ENCODE results near the gene ISLR. TPM values are rescaled to one million over a fixed set of nuclear protein-coding genes. Genes with fewer than 3 reads are reported as not detected.

Gene ISLR
- total and polyA plus RNA-seq, 9 donors: 82.4 to 314 (median 152) TPM

GRCh38 chr15:74203914-74204431 is 30.5 kb downstream of the ISLR start:
- peak; percentile 61 to 83 (median 79) for DNase-seq
- Histone ChIP-seq H3K4me1 (ENCODE audit: insufficient read depth) (peaks cover 18% of the 10 kb centered on the region), H3K4me3 (no peak overlapping the region), H3K9me3 (no peaks in the 10 kb centered on the region), H3K27me3 (no peaks in the 10 kb centered on the region), H3K36me3 (no peaks in the 10 kb centered on the region), H3K27ac (peak overlapping the region; percentile 57 to 62)
- TF ChIP-seq POLR2A (IDR thresholded peaks at IDR 0.05): no peak
- no peak for TF ChIP-seq EP300 (IDR thresholded peaks at IDR 0.05)
- no peak for TF ChIP-seq CTCF (IDR thresholded peaks at IDR 0.05)
- 6 to 30% (median 13%) methylated on average over 10 of the region's 10 CpGs for WGBS, 3 donors
- intact Hi-C loops (cut with DNase I): no loop called here

- Histone ChIP-seq H3K27me3 (no peaks in the 10 kb centered on the region), H3K4me3 (no peak overlapping the region), H3K36me3 (no peaks in the 10 kb centered on the region), H3K9me3 (no peaks in the 10 kb centered on the region), H3K27ac (no peak overlapping the region), H3K4me1 (ENCODE audit: insufficient read depth) (peaks cover 15% of the 10 kb centered on the region)
- TF ChIP-seq POLR2A (IDR thresholded peaks at IDR 0.05): no peak
- no peak for TF ChIP-seq CTCF (IDR thresholded peaks at IDR 0.05)
- TF ChIP-seq EP300 (IDR thresholded peaks at IDR 0.05): no peak
- WGBS, 3 donors: 80 to 91% (median 90%) methylated on average over 4 of the region's 4 CpGs
- intact Hi-C loops (cut with DNase I): no loop called here
- no peak for DNase-seq
These were observed 32.1 kb downstream of the ISLR start for GRCh38 chr15:74205582-74205947.

GRCh38 chr15:74206801-74207281 is 33.3 kb downstream of the ISLR start:
- H3K27me3 ChIP-seq: no peaks in the 10 kb centered on the region
- intact Hi-C loops (cut with DNase I): no loop called here
- peaks cover 5% of the 10 kb centered on the region for H3K4me1 ChIP-seq (ENCODE audit: insufficient read depth)
- H3K27ac ChIP-seq: no peak overlapping the region
- WGBS, 3 donors: 42 to 48% (median 45%) methylated on average over 6 of the region's 6 CpGs
- H3K36me3 ChIP-seq: no peaks in the 10 kb centered on the region
- TF ChIP-seq EP300 (IDR thresholded peaks at IDR 0.05) (no peak), CTCF (IDR thresholded peaks at IDR 0.05) (no peak), POLR2A (IDR thresholded peaks at IDR 0.05) (no peak)
- no peak overlapping the region for H3K4me3 ChIP-seq
- DNase-seq: no peak
- H3K9me3 ChIP-seq: no peaks in the 10 kb centered on the region

- TF ChIP-seq CTCF (IDR thresholded peaks at IDR 0.05) (no peak), EP300 (IDR thresholded peaks at IDR 0.05) (no peak), POLR2A (IDR thresholded peaks at IDR 0.05) (no peak)
- 78 to 83% (median 81%) methylated on average over 12 to 16 of the region's 16 CpGs for WGBS, 3 donors
- no peaks in the 10 kb centered on the region for H3K36me3 ChIP-seq
- no peaks in the 10 kb centered on the region for H3K27me3 ChIP-seq
- intact Hi-C loops (cut with DNase I): no loop called here
- H3K4me3 ChIP-seq: no peak overlapping the region
- no peak for DNase-seq
- H3K4me1 ChIP-seq (ENCODE audit: insufficient read depth): peaks cover 3% of the 10 kb centered on the region
- no peaks in the 10 kb centered on the region for H3K9me3 ChIP-seq
- no peak overlapping the region for H3K27ac ChIP-seq
These were observed 34.3 kb downstream of the ISLR start for GRCh38 chr15:74207652-74208440.

Measured in ovary (tissue), 9 donors.